Testis (tissue), 2 donors: ENCODE measurements around the gene SCNN1G.

Experiments
- POLR2A ChIP-seq: fragments of 450-650 bp; IDR thresholded peaks from one replicate; pipeline ENCODE4 v1.6.1; 2017; ENCODE audit warnings: antibody characterized with exemption, mild to moderate bottlenecking, moderate library complexity
- TF ChIP-seq, protein P1 (sequence below), 3 experiments: fragments of 450-650 bp in 2 of 3; fragments of 200-600 bp in 1 of 3; sonication (generic) in 1 of 3; IDR thresholded peaks; one replicate each; pipeline ENCODE4 v1.5.1; 2016 to 2019; ENCODE audit warnings: antibody characterized with exemption in 3 of 3, mild to moderate bottlenecking in 2 of 3, moderate library complexity in 1 of 3

DNA sequence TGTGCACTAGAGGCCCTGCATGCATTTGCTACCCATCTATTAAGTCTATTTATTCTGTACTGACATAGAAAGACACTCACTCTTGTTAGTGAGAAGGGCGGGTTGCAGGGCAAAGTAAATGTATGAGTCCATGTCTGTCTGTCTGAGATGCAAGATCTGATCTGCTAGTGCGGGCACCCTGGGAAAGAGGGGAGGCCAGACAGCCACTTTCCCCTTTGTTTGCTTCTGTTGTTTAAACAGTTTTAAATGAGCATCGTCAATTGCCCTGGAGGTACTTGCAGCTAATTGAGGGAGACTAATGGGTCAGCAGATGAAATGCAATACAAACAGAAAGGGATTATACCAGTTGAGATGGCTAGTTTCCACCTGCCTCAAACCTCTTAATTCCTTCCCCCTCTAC is 24.9 kb downstream of the SCNN1G start:
- TF ChIP-seq POLR2A: no peak
- TF ChIP-seq, protein P1, sequence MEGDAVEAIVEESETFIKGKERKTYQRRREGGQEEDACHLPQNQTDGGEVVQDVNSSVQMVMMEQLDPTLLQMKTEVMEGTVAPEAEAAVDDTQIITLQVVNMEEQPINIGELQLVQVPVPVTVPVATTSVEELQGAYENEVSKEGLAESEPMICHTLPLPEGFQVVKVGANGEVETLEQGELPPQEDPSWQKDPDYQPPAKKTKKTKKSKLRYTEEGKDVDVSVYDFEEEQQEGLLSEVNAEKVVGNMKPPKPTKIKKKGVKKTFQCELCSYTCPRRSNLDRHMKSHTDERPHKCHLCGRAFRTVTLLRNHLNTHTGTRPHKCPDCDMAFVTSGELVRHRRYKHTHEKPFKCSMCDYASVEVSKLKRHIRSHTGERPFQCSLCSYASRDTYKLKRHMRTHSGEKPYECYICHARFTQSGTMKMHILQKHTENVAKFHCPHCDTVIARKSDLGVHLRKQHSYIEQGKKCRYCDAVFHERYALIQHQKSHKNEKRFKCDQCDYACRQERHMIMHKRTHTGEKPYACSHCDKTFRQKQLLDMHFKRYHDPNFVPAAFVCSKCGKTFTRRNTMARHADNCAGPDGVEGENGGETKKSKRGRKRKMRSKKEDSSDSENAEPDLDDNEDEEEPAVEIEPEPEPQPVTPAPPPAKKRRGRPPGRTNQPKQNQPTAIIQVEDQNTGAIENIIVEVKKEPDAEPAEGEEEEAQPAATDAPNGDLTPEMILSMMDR (IDR thresholded peaks at IDR 0.05): no peak
